HG02798 (cell line): ENCODE results near the gene DOCK2.

ENCODE experiments used
- ATAC-seq: cut with Tn5 transposase; IDR thresholded peaks from one replicate; pipeline ENCODE4 v1.9.1; 2021; ENCODE audit warnings: mild to moderate bottlenecking; ENCODE audit not compliant: unreplicated experiment, poor library complexity

DOCK2 gene

DNA sequence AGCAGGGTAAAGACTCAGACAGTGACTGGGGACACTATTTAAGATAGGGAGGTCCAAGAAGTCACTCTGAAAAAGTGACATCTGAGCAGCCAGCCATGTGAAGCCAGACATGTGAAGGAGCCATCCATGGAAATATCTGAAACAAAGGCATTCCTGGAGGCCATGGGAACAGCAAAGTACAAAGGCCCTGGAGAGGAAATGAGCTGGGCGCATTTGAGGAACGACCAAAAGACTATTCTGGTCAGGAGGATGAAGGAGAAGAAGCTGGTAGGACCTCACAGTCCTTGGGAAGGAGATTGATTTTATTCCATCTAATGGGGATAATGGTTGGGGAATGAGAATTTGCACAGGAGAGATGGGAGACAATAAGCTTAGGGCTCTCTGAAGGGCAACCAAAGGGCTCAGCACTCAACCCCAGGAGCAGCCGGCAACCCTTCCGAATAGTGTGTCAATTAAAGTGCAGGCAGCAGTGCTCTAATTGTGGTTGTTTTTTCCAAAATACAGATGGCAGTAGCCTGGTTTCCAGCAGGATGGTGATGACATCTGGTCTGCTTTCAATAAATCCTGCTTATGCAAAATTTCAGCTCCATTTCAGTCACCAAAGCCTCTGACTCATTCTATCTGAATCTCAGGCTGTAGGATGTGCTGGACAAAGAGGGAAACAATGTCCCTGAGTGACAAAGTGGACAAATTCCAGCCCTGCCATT, 495.3 kb downstream of the DOCK2 start:
- ATAC-seq, result no peak
